NCI-H748 (cell line): ENCODE data around the gene TTN.
"Not testable (repeated sequence)": the region's sequence is repeated elsewhere in the genome, so short reads cannot be mapped to it uniquely, and the experiment has no call there.

Source experiments
- DNase-seq: peaks from one replicate; lab custom pipeline; 2025; ENCODE audit not compliant: unreplicated experiment; lab: John Stamatoyannopoulos, UW

The TTN gene

DNA sequence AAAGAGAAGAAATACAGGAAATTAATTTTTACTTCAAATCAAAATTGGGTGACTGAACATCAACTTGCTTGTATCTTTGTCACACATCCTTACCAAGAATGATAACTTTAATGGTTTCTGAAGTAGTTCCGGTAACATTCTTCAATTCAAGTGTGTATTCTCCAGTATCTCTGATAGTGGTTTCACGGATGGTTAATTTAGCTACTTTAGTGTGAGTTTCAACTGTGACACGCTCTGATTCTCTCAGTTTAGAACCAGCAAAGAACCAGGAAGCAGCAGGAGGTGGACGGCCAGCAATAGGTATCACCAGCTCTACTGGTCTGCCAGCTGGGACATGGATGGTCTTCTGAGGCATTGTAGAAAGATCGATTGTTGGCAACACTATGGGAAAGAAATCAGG lies 264.7 kb downstream of the TTN start:
- DNase-seq = no peak

DNA sequence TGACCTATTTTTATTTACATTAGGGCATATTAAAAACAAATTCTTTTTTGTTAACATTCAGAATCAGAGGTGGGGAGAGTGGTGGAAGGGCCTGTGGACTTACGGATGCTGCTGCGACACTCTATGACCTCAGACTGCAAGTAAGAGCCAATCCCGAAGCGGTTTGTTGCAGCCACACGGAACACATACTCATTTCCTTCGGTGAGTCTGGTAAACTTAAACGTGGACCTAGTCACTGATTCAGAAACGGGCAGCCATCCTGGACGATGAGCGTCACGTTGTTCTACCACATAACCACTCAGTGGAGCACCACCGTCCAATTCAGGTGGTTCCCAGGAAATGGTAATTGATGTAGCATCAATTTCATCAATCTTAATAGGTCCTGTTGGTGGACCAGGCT lies 265.1 kb downstream of the TTN start:
- no peak for DNase-seq

DNA sequence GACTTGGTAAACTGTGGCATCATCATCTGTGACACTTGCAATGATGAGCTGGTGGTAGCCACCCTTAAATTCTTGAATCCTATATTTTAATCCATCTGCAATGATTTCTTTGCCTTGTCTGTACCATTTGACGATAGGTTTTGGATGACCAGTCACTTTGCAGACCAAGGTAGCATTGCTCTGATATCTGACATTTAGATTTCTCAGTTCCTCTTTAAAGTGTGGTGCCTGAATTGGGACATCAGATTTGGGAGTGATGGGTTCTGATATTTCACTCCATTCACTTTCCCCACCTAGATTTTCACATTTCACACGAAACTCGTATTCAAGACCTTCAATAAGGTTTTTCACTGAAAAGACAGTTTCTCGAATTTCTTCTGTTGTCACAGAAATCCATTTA lies 271.2 kb downstream of the TTN start:
- no peak for DNase-seq

DNA sequence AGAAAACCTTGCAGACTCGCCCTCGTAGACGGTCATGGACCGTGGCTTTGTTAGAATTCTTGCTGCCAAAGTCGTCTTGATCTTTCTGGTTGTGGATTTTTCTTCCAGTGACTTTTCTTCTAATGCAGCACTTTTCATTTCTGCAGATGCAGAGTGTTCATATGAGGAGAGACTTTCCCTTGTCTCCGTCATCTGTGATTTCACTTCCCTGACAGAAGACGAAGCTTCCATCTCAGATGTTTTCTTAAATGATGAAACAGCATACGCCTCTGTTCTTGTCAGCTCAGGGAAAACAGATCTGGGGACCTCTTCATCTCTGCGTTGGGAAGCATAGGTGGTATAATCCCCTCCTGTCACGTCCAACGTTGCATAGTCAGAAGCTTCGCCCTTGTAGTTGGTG lies 276.1 kb downstream of the TTN start:
- DNase-seq = no peak

DNA sequence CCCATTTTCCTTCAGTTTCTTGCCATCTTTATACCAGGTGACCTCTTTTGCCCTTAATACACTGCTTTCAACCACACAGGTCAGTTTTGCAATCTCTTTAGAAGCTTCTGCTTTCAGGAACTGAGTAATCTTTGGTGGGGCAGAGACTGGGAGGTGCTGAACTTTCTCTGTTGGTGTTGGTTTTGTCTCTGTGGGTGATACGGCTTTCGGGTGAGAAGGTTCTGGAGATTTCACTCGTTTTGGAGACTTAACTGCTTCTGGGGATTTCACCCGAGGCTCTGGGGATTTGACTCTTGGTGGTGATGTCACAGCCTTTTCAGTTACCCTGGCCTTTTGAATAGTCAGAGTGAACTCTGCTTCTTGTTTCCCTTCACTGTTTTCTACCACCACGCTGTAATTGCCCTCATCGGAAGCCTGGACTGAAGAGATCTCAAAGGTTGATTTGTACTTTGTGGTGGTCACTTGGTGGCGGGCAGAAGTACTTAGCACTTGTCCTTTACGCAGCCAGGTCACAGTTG lies 276.5 kb downstream of the TTN start:
- no peak for DNase-seq

DNA sequence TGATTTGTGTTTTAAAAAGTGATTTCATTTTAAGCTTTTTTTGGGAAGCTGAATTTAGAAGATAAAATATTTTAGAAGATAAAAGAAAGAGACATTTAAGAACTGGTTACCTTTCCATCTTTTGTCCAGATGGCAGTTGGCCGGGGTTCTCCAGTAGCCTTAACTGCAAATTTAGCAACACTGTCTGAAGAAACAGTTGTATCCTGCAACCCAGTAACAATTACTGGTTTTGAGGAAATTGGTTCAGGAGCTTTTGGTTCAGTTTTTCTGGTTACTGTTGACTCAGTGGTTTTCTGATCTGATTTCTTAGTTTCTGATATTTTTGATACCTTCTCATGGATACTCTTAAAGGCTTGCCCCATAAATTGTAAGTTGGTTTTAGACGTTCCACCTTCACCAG lies 277.1 kb downstream of the TTN start:
- DNase-seq = no peak

DNA sequence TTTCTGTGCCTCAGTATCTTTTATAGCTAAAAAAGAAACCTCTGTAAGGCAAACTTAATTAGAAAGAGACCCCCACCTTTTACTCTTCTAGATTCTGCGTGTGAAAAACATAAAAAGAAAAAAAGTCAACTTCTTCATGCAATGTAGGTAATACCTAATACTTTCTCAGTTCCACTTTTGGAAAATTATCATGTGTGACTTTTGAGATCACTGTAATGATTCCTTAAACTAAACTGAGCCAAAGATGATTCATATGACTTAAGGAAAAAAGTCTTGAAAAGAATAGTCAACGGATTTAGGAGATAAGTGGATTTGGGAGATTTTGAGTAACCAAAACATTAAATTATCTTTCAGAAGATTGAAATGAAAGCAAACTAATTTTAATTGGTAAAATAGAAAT lies 278.0 kb downstream of the TTN start:
- DNase-seq = no peak

DNA sequence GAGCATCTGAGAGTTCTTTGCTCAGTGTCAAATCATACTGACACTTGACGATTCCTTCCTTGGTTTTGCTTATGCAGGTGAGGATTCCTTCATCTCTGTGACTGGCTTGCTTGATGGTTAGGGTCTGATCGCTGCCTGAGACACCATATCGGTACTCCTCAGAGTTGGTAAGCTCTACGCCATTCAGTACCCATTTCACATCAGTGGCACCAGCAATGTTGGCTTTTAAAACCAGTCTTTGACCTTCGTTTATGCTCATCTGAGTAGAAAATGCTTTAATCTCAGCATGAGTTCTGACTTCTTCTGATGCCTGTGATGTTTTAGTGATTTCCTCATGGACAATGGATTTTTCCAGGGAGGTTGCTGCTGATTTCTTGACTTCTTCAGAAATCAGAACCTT lies 278.6 kb downstream of the TTN start:
- no peak for DNase-seq

DNA sequence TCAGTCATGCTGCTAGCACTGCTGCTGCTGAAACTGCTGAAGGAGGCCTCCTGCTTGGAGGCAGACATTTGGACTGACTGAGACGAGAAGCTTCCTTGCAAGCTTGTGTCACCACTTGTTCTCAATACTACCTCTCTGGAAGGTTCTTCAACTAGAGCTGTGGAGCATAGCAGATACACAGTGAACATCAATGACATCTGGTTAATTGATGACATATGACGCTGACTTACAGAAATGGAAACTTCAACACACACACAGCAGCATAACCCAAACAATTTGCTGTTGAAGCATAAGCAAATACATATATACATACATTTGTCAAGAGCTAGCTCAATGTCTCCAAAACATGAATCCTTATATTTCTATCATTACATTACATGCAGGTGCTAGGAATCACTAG lies 279.6 kb downstream of the TTN start:
- DNase-seq = no peak

DNA sequence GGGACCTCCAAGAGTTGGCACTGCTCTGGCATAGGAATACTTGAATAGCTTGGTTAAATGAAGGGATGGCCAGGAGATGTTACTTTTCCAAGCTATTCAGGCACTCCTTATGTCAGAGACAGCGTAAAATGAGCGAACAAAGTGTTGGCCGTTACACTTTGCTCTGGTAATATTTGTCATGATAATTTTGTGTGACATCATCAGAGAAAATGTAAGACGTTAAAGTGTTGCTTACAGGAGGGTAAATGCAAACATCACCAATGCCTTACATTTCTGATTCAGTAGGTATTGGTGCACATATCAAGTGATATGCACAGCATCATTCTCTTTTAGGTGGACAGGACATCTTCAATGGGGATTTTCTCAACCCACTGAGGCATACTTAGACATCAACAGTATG lies 281.0 kb downstream of the TTN start:
- DNase-seq = no peak

DNA sequence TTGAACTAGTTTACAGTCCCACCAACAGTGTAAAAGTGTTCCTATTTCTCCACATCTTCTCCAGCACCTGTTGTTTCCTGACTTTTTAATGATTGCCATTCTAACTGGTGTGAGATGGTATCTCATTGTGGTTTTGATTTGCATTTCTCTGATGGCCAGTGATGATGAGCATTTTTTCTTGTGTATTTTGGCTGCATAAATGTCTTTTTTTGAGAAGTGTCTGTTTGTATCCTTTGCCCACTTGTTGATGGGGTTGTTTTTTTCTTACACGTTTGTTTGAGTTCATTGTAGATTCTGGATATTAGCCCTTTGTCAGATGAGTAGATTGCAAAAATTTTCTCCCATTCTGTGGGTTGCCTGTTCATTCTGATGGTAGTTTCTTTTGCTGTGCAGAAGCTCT lies 281.8 kb downstream of the TTN start:
- DNase-seq = not testable (repeated sequence)

DNA sequence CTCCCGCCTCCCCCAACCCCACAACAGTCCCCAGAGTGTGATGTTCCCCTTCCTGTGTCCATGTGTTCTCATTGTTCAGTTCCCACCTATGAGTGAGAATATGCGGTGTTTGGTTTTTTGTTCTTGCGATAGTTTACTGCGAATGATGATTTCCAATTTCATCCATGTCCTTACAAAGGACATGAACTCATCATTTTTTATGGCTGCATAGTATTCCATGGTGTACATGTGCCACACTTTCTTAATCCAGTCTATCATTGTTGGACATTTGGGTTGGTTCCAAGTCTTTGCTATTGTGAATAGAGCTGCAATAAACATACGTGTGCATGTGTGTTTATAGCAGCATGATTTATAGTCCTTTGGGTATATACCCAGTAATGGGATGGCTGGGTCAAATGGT lies 282.2 kb downstream of the TTN start:
- DNase-seq = not testable (repeated sequence)

DNA sequence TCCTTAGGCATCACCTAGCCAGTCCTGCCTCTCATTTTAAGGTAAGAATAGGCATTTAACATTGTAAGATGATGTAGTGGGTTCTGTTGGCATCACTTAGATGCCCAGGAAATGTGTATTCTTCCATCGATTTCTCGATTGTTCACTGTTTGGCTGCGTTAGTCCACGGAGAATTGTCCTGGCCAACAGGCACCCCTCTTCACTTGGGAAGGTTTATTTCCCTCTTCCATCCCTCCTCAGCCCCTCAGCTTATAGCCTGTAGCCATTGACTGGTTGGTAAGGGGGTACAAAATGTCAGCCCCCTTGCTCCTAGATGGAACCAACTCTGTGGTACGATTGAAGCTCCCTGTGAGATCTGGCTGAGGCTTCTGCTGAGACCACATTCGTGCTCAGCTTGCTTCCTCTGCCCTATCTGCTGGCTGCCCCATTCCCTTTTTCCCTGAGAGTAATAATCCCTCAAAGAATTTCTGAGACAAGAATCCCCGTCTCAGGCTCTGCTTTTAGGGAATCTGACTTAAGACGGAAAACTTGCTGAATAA lies 283.6 kb downstream of the TTN start:
- DNase-seq = no peak

DNA sequence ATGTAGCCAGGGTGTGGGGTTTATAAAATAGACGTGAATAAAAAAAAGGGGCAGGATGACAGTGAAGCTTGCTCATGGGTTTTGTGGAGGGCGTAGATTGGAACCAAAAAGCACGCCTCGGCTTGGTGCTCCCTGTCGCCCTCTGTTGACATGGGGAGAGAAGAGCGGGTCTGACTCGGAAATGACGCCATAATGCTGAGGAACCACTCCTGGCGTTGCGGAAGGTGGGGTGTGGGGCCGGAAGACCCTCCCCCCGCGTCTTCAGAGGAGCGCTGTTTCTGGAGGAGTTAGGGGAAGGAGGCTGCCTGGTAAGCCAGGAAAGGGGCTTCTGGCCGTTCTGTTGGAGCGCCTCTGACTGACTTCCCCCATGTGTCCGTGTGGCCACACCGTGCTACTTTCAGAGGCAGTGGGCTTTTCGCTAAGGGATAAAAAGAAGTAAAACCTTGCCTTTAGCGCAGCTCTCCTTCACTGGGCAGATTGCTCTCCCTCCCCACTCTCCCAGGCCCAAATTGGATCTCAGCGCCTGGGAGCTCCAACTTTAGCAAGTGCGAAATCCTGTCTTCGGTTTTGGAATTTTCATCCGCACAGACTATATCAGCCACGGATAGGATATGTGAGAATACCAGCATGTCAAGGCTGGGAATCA lies 284.1 kb downstream of the TTN start:
- peak; percentile 90 for DNase-seq

DNA sequence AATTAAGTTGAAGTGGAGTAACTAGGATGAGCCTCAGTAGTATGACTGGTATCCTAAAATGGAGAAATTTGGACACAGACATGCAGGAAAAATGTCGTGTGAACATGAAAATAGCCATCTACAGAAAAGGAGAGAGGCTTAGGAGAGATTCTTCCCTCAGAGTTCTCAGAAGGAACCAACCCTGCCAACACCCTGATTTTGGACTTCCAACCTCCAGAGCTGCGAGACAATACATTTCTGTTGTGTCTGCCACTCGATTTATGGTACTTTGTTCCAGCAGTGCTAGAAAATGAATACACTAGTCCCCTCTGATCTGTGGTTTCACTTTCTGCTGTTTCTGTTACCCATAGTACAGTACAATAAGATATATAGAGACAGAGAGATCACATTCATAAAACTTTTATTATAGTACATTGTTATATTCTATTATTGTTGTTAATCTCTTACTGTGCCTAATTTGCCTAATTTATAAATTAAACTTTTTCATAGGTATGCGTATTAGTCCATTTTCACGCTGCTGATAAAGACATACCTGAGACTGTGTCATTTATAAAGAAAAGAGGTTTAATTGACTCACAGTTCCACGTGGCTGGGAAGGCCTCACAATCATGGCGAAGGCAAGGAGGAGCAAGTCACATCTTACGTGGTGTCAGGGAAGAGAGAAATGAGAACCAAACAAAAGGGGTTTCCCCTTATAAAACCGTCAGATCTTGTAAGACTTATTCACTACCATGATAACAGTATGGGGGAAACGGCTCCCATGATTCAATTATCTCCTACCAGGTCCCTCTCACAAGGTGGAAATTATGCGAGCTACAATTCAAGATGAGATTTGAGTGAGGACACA lies 285.7 kb downstream of the TTN start:
- no peak for DNase-seq

DNA sequence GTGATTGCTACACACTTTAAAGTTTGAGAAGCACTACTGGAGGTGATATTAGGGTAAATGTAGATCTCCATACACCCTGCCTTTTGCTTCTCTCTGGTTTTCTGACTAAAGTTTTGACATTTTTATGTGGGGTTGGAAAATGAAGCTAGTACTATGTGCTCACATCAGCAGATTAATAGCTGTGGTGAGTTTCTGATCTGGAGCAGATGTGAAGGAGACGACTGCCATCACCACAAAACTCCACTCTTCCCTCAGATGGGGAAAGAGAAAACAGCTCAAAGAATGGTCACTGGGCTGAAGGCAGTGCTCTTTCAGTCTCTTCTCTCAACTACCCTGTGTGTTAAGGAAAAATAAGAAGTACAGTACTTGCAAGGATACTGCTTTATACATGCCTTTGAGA lies 289.7 kb downstream of the TTN start:
- no peak for DNase-seq

DNA sequence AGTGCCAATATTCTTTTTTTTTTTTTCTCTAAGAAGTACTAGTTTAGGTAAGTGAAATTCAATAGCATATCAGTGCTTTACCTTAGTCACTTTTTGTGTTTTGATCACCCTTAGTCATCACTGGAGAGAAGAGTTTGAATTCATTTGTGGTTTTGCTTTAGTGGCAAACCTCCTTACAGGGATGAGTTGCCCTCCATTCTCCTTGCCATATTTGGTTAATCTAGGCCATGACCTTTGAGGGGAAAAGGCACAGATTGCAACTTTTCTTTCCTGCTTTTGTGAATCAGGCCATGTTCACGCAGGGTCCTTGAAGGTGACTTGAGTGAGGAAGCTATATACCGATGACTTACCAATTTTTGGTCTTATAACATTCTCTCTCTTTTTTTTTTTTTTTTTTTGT lies 292.6 kb downstream of the TTN start:
- DNase-seq = no peak

DNA sequence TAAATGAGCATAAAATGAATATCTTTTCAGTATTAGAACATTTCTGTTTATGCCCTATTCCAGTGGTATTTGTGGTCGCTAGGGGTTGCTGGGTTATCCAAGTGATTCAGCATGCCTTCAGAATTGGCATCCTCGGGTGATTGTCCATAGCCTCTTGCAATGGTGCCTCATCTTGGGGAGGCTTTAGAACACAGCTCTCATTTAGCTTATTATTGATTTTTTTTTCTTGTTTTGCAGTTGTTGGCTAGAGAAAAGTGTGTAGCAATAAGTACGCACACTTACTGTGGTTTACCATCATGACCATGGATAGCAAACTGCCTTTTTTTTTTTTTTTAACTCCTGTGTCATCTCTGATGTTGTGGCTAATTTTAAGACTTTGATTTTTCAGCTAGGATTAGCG lies 293.3 kb downstream of the TTN start:
- DNase-seq = no peak

DNA sequence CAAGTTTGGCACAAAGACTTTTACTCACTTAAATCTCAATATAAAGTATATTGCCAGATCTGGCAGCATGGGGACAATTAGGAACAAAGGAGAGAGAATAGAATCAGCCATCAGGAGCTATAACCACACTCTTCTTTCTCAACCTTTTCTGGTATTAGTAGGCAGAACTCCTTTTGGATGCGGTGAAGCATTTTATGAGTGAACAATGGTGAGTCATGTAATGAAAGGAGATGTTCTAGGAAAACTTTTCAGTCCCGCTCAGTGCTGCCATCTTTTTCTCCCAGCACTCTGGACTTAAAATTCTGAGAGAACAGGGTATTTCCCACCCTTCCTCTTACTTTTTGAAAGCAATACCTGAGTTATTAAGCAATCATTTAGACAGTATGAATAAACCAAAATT lies 294.7 kb downstream of the TTN start:
- no peak for DNase-seq

DNA sequence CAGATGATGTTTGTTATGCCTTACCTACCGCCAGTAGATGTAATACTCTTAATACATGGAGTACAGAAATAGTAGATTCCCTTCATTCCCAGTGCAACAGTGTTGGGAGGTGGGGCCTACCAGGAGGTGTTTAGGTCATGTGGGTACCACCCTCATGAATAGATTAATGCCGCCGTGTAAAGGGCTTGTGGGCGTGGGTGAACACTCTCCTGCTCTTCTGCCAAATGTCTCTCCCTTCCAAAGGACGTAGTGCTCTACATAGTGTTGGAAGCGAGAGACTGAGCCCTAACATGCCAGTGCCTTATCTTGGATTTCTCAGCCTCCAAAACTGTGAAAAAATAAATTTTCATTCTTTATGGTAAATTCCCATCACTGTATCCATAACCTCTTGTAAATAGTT lies 296.8 kb downstream of the TTN start:
- DNase-seq = no peak

DNA sequence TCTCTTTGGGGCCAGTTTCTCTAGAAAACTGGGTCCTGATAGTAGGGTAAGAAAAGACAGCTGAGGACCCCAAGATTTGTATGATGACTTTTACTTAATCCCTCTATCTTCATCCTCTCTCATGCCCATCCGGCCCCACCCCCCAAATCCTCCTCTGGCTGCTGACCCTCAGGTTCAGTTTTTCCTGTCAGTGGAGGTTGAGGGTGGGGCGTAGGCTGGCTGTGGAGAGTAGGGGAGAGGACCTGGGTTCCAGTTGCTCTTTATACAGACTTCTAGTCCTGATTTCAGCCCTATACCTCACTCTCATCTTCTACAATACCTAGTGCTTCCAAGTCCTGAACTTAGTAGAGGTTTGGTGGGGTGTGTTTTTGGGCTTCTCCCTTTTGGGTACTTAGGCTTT lies 298.6 kb downstream of the TTN start:
- DNase-seq = no peak

DNA sequence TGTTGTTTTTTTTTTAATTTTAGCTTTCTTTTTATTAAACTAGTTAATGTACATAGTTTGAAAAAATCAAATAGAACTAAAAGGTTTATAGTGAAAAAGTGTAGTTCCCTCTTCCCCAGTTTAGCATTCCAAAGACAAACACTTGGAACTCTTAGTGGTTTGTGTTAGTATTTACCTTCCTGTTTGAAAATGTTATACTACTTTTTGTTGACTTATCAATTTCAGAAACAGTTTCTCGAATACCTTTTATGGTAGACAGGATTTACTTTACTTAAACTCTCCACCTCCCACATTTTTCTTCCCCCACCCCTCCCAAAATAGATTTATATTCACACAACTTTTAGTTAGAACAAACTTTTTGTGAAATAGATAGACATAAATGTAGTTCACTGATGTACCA lies 300.3 kb downstream of the TTN start:
- no peak for DNase-seq
